NCI-H345 treated with DMSO at 0.1 percent for 48 hours (cell line): ENCODE results near the gene PDE1C.

ENCODE experiments used
- DNase-seq: peaks from one replicate; lab custom pipeline; 2025; ENCODE audit not compliant: unreplicated experiment; lab: John Stamatoyannopoulos, UW

The PDE1C gene

GRCh38 chr7:32075612-32076011, 5.4 kb upstream of the PDE1C start:
- no peak for DNase-seq

GRCh38 chr7:32074787-32075585, 4.8 kb upstream of the PDE1C start:
- no peak for DNase-seq

- no peak for DNase-seq
Measured at GRCh38 chr7:32073533-32073932, 3.3 kb upstream of the PDE1C start.

- no peak for DNase-seq
Measured at GRCh38 chr7:32072397-32072796, 2.2 kb upstream of the PDE1C start.

- no peak for DNase-seq
Measured at GRCh38 chr7:32071466-32072091, 1.4 kb upstream of the PDE1C start.

- no peak for DNase-seq
Measured at GRCh38 chr7:32070051-32070405, 179 bp downstream of the PDE1C start.

- no peak for DNase-seq
Measured at GRCh38 chr7:32069116-32069650, 1.0 kb downstream of the PDE1C start.

GRCh38 chr7:32068411-32069101, 1.7 kb downstream of the PDE1C start:
- no peak for DNase-seq

GRCh38 chr7:32066441-32066840, 3.8 kb downstream of the PDE1C start:
- no peak for DNase-seq

GRCh38 chr7:32063614-32064013, 6.6 kb downstream of the PDE1C start:
- DNase-seq = no peak

- no peak for DNase-seq
Measured at GRCh38 chr7:32062150-32062549, 8.1 kb downstream of the PDE1C start.

GRCh38 chr7:32061346-32061745, 8.9 kb downstream of the PDE1C start:
- no peak for DNase-seq

- no peak for DNase-seq
Measured at GRCh38 chr7:32059289-32060011, 10.8 kb downstream of the PDE1C start.

GRCh38 chr7:32058002-32058401, 12.2 kb downstream of the PDE1C start:
- DNase-seq = no peak

- no peak for DNase-seq
Measured at GRCh38 chr7:32056767-32057166, 13.4 kb downstream of the PDE1C start.

GRCh38 chr7:32053204-32053603, 17.0 kb downstream of the PDE1C start:
- DNase-seq = no peak

GRCh38 chr7:32051128-32051527, 19.1 kb downstream of the PDE1C start:
- DNase-seq = no peak

- DNase-seq = no peak
Measured at GRCh38 chr7:32049599-32049998, 20.6 kb downstream of the PDE1C start.

- DNase-seq = no peak
Measured at GRCh38 chr7:32048970-32049491, 21.2 kb downstream of the PDE1C start.

GRCh38 chr7:32047801-32048200, 22.4 kb downstream of the PDE1C start:
- DNase-seq = no peak

- DNase-seq = no peak
Measured at GRCh38 chr7:32047075-32047474, 23.1 kb downstream of the PDE1C start.
